ENCODE results near the gene CYB561D2. TPM values are rescaled to one million over a fixed set of nuclear protein-coding genes. Genes with fewer than 3 reads are reported as not detected.

The CYB561D2 gene
- total and polyA plus RNA-seq, 4 donors: 18.2 to 50.8 (median 27.7) TPM

DNA sequence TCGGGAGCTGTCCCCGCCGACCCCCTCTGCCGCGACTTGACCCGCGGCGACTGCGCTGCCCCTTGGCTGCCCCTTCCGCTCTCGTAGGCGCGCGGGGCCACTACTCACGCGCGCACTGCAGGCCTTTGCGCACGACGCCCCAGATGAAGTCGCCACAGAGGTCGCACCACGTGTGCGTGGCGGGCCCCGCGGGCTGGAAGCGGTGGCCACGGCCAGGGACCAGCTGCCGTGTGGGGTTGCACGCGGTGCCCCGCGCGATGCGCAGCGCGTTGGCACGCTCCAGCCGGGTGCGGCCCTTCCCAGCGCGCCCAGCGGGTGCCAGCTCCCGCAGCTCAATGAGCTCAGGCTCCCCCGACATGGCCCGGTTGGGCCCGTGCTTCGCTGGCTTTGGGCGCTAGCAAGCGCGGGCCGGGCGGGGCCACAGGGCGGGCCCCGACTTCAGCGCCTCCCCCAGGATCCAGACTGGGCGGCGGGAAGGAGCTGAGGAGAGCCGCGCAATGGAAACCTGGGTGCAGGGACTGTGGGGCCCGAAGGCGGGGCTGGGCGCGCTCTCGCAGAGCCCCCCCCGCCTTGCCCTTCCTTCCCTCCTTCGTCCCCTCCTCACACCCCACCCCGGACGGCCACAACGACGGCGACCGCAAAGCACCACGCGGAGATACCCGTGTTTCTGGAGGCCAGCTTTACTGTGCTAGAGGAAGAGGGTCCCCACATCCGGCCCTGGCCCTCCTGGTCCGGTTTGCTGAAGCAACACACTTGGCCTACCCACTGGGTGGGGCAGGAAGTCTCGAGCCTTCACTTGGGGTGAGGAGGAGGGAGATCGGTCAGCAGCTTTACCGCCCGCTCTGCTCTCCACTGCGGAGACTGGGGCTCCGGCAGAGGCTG lies 10.0 kb upstream of the CYB561D2 start, which contains the start of gene RASSF1:
Gene RASSF1 (minus strand): TSS at position 389 of the 882 bp plus-strand sequence. CDS start 31 bp downstream, at position 358.
- H3K9ac ChIP-seq (ENCODE audit: insufficient read depth in 1 of 2, low read length in 2 of 2): peak within 1 kb of the TSS; percentile 25 to 82
- H3K36me3 ChIP-seq (ENCODE audit: control insufficient read depth in 4 of 4, insufficient read depth in 4 of 4, low read length in 4 of 4): no peaks in the 10 kb centered on the region
- DNase-seq (peak; percentile 67 to 84 (median 70)), ATAC-seq (ENCODE audit: insufficient read depth, low FRiP score) (peak; percentile 17)
- H3K4me3 ChIP-seq: peak within 1 kb of the TSS; percentile 40
- 2 to 3% methylated on average over 57 to 84 of the region's 85 CpGs for WGBS, 2 donors
- H3K9me3 ChIP-seq (ENCODE audit: control insufficient read depth in 4 of 4, insufficient read depth in 3 of 4, low read length in 3 of 4): no peaks in the 10 kb centered on the region
- H3K4me1 ChIP-seq (ENCODE audit: control insufficient read depth in 5 of 5, insufficient read depth in 5 of 5, low read length in 5 of 5): peaks cover 3 to 60% (median 17%) of the 10 kb centered on the region in 5 donors
- peak within 1 kb of the TSS; percentile 77 to 92 for H3K27ac ChIP-seq (ENCODE audit: low read depth in 1 of 2, low read length in 1 of 2)
- TF ChIP-seq, protein P1, sequence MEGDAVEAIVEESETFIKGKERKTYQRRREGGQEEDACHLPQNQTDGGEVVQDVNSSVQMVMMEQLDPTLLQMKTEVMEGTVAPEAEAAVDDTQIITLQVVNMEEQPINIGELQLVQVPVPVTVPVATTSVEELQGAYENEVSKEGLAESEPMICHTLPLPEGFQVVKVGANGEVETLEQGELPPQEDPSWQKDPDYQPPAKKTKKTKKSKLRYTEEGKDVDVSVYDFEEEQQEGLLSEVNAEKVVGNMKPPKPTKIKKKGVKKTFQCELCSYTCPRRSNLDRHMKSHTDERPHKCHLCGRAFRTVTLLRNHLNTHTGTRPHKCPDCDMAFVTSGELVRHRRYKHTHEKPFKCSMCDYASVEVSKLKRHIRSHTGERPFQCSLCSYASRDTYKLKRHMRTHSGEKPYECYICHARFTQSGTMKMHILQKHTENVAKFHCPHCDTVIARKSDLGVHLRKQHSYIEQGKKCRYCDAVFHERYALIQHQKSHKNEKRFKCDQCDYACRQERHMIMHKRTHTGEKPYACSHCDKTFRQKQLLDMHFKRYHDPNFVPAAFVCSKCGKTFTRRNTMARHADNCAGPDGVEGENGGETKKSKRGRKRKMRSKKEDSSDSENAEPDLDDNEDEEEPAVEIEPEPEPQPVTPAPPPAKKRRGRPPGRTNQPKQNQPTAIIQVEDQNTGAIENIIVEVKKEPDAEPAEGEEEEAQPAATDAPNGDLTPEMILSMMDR (IDR thresholded peaks at IDR 0.05; ENCODE audit: control extremely low read depth, extremely low read depth): no peak
- peaks cover 0 to 5% (median 0%) of the 10 kb centered on the region in 3 donors for H3K27me3 ChIP-seq (ENCODE audit: control insufficient read depth in 3 of 3, insufficient read depth in 3 of 3, low read length in 2 of 3)

DNA sequence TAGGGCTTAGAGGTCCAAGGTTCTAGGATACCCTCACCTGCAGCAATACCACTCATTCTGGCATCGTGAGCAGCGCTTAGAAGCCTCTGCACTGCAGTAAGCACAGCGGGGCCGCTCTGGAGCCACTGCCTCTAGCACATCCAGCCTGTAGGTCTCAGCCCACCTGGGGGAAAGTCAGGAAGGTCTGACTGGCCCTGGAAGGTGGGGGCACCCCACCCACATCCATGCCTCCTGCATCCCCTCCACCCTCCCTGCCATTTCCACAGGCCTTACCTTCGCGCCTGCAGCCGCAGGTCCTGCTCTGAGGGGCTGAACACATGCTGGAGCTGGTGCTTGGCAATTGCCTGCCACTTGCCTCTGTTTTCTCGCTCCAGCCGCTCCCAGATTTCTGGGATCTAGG lies 9.1 kb upstream of the CYB561D2 start:
- Histone ChIP-seq H3K9ac (ENCODE audit: insufficient read depth in 1 of 2, low read length in 2 of 2) (peak overlapping the region in 1 of 2 donors; percentile 82), H3K4me3 (peak overlapping the region; percentile 40), H3K4me1 (ENCODE audit: control insufficient read depth in 5 of 5, insufficient read depth in 5 of 5, low read length in 5 of 5) (peaks cover 0 to 55% (median 14%) of the 10 kb centered on the region in 5 donors), H3K9me3 (ENCODE audit: control insufficient read depth in 4 of 4, insufficient read depth in 3 of 4, low read length in 3 of 4) (no peaks in the 10 kb centered on the region), H3K36me3 (ENCODE audit: control insufficient read depth in 4 of 4, insufficient read depth in 4 of 4, low read length in 4 of 4) (no peaks in the 10 kb centered on the region), H3K27me3 (ENCODE audit: control insufficient read depth in 3 of 3, insufficient read depth in 3 of 3, low read length in 2 of 3) (peaks cover 0 to 5% (median 0%) of the 10 kb centered on the region in 3 donors), H3K27ac (ENCODE audit: low read depth in 1 of 2, low read length in 1 of 2) (peak overlapping the region in 1 of 2 donors; percentile 92)
- TF ChIP-seq, protein P1 (IDR thresholded peaks at IDR 0.05; ENCODE audit: control extremely low read depth, extremely low read depth): no peak
- WGBS, 2 donors: 80 to 89% methylated on average over 8 to 9 of the region's 9 CpGs
- ATAC-seq (ENCODE audit: insufficient read depth, low FRiP score) (no peak), DNase-seq (no peak)

DNA sequence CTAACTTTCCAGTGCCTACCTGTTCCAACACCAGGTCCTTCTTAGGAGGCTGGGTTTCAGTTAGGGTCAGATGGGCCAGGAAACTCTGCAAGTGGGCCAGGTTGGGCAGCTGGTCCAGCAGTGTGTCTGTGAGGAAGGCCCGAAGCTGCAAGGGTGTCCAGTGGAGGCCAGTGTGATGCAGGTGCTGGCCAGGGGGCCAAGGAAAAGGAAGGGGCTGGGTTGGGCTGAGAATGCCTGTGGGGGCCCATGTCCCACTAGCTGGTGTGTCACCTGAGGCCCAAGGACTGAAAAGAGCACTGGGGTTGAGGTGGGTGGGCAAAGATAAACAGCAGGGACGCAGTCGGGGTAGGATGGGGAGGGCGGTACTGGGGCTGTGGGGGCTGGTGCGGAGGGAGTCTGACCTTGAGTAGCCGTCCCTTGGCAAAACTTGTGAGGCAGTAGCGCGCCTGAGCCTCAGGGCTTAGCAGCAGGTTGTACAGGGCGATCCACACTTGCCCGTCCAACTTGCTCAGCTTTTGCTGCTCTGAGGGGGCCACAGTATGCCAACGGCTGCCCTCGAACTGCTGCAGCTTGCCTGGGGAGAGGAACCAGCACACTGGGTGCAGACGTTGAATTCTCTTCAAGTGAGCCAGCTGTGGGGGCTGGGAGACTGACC lies 8.5 kb upstream of the CYB561D2 start:
- no peak overlapping the region for H3K27ac ChIP-seq (ENCODE audit: low read depth in 1 of 2, low read length in 1 of 2)
- H3K4me3 ChIP-seq: no peak overlapping the region
- 85 to 90% methylated on average over 13 of the region's 13 CpGs for WGBS, 2 donors
- no peak overlapping the region for H3K9ac ChIP-seq (ENCODE audit: insufficient read depth in 1 of 2, low read length in 2 of 2)
- peaks cover 0 to 5% (median 0%) of the 10 kb centered on the region in 3 donors for H3K27me3 ChIP-seq (ENCODE audit: control insufficient read depth in 3 of 3, insufficient read depth in 3 of 3, low read length in 2 of 3)
- ATAC-seq (ENCODE audit: insufficient read depth, low FRiP score) (no peak), DNase-seq (no peak)
- no peaks in the 10 kb centered on the region for H3K9me3 ChIP-seq (ENCODE audit: control insufficient read depth in 4 of 4, insufficient read depth in 3 of 4, low read length in 3 of 4)
- TF ChIP-seq, protein P1 (IDR thresholded peaks at IDR 0.05; ENCODE audit: control extremely low read depth, extremely low read depth): no peak
- H3K4me1 ChIP-seq (ENCODE audit: control insufficient read depth in 5 of 5, insufficient read depth in 5 of 5, low read length in 5 of 5): peaks cover 0 to 53% (median 14%) of the 10 kb centered on the region in 5 donors
- H3K36me3 ChIP-seq (ENCODE audit: control insufficient read depth in 4 of 4, insufficient read depth in 4 of 4, low read length in 4 of 4): no peaks in the 10 kb centered on the region

Data from lung (tissue), 12 donors.